ENCODE results near the gene WDR11.

The WDR11 gene

DNA sequence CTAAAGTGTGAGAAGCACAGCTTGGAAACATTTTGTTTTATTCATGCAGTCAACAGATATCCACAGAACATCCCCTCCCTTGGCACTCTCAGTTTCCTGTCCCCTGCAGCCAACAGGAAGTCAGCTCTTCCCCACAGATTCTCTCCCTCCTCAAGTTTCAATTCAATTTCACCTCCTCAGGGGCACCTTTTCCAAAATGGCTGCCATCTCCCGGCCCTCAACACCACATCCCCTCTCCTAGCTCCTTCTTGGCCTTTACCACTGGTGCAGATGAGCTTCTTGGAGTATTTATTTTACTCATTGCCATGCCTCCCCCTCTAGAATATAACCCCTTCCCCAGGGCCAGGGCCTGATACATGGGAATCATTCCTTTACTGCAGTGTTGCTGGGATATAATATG, 94.0 kb downstream of the WDR11 start:
- no peak for DNase-seq

DNA sequence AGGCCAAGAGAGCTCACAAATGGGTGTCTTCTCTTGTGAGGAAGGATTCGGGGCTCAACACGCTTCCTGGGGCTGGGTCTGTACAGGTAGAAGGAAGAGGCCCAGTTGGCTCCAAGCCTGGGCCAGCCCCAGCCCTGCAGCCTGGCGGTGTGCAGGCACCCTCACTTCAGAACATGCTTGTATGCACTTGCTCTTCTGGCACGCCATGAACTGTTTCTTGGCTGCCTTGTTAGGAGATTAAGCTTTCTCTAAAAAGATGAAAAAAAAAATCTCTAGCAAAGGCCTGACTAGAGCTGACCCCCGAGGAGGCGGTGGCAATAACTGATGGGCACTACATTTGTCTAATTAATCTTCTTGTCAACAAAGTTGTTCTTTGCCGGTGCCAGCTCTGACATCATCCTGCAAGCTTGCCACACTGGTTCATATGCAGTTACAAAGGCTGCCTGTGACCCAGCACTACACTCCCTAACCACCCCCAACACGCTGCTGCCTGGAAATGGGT, 94.7 kb downstream of the WDR11 start:
- DNase-seq, result no peak

DNA sequence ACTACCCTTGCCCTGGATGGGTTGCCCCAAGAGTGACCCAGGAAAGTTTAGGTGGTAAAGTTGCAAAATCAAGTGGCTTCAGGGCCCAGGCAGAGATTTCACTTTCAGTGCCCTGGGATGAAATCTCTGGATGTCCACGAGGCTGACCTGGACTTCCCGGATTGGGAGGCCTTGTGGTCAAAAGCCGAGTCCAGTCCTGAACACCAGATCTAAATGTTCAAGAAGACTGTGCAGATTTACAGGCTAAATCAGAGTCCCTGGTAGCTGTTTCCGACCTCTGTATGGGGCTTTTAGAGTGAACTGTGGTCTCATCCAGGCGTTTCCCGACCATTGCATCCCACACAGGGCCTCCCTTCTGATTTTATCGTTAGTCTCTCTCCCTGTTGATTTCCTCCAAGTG, 95.3 kb downstream of the WDR11 start:
- DNase-seq, result no peak

DNA sequence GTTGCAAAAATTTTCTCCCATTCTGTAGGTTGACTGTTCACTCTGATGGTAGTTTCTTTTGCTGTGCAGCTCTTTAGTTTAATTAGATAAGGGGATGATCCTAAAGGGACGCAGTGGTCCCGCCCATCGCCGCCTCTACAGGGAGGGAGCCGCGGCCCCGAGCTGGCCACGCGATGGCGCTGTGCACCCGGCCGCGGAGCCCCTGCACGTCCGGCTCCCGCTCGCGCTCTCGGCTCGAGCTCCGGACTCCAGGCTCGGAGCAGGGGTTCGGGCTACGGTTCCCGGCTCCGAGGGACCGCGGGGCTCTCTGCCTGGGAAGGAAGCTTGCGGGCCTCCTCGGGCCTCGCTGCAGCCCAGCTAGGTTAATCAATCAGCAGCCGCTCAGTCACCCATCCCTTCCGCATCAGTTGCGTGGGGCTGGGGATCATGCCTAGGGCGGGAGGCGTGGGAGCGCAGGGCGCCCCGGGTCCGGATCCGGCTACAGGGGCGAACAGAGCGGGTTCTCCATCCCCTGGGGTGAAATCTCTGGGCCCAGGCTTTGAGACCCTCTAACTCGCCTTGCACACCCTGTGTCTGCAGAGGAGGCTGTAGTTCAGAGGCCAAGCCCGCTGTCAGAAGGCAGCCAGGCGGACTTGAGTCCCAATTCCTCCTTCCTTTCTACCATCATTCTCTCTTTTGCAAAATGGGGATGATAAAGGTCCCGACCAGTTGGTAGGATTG, 97.9 kb downstream of the WDR11 start:
- DNase-seq, result peak; percentile 54

DNA sequence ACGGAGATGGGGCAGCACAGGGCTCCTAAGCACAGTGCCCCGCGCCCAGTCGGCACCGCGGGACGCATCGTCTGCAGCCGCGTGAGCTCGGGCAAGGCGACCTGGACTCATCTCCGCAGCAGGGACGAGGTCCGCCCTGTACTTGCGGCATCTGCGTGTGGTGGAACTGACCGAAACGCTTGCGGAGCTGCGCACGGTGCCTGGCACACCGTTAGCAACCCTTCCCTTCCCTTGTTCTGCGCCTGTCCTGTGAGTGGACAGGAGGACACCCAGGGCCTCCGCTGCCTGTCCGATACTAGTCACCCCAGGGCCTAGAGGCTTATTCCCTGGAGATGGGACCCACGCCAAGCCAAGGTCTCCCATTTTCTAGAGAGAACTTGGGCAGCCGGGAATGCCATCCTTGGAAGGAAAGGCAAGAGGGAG, 98.5 kb downstream of the WDR11 start:
- peak; percentile 16 for DNase-seq

DNA sequence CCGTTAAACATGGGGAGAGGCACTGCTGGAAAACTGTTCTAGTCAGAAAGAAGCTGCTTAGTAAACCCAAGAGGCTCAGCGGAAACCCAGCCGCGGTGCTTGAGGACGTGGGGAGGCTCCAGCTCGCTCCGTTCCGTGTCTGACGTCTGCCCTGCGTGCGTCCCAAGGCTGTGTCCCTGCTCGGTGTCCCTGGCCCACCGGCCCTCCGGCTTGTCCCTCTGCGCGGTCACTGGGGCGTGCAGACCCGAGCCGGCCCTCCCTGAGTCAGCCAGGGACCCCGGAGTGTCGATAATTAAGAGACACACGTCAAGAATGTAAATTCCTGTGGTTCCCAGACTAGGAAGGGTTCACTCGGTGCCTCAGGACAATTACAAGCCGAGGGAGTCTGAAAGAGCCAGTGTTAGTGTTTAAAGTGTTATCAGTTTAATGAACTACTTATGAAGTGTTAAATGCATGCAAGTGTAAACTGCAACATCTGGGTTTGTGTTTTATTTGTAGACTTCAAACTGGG, 98.9 kb downstream of the WDR11 start:
- no peak for DNase-seq

DNA sequence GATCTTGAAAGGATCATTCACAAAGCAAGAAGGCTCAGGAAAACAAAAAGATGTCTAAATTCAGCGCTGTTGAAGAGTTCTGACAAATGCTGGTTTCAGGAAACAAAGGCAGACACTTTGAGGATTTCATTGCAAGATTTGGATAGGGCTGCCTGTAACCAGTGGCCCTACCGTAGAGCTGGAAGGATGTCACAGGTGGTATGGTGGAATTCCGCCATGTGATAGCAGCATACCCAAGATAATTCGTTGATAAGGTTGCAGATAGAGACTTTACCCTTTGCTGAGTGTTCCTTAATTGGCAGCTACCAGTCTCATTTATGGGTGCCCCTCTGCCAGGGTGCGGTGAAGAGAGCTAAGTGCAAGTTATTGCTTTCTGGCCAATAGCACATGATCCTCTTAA, 100.1 kb downstream of the WDR11 start:
- no peak for DNase-seq

DNA sequence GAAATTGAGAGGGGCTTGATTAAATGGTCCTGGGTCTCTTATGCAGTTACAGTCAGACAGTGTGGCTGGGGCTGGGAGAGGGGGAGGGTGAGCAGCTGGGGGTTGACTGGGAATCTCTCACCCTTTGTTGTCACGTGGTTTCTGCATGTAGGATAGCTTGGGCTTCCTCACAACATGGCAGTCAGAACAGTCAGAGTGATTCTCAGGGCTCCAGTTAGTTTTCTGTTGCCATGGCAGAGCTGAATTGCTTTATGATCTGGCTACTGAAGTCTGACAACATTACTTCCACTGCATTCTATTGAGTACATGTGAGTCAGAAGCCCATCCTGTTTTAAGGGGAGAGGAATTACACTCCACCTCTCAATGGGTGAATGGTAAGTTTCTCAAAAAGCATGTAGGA, 102.7 kb downstream of the WDR11 start:
- no peak for DNase-seq
